Cardiac fibroblast (primary cell): ENCODE measurements around the gene NUDCD3.
A peak's percentile ranks its signal among the peaks of the same experiment; 100 is the strongest.

Experiments used
- DNase-seq, 2 donors: peaks; one replicate each; pipeline versions ENCODE4 v3.0.0 to v3.0.0-alpha.2; 2010; ENCODE audit warnings: low read depth in 2 of 2
- H3K4me3 ChIP-seq, 2 donors: replicated peaks in 1 of 2; 1 replicate in 1 of 2; 2 replicates in 1 of 2; pipeline ENCODE4 v1.5.1; 2011; ENCODE audit warnings: low read depth in 2 of 2, low read length in 2 of 2, mild to moderate bottlenecking in 2 of 2, moderate library complexity in 1 of 2
- CTCF ChIP-seq: IDR thresholded peaks from one replicate; pipeline ENCODE4 v1.5.1; 2011; ENCODE audit warnings: low read depth, mild to moderate bottlenecking, low read length, inconsistent platforms

Gene NUDCD3

GRCh38 chr7:44402401-44403060, 87.9 kb downstream of the NUDCD3 start:
- DNase-seq, result no peak
- no peak for TF ChIP-seq CTCF
- H3K4me3 ChIP-seq, result no peak overlapping the region

GRCh38 chr7:44401692-44402091, 88.8 kb downstream of the NUDCD3 start:
- H3K4me3 ChIP-seq, result no peak overlapping the region
- TF ChIP-seq CTCF, result no peak
- DNase-seq, result no peak

- no peak for TF ChIP-seq CTCF
- H3K4me3 ChIP-seq, result no peak overlapping the region
- DNase-seq, result no peak
Observed at GRCh38 chr7:44400033-44400511, 90.4 kb downstream of the NUDCD3 start.

GRCh38 chr7:44398953-44399574, 91.4 kb downstream of the NUDCD3 start:
- DNase-seq, result peak in 1 of 2 donors; percentile 51
- TF ChIP-seq CTCF, result no peak
- H3K4me3 ChIP-seq, result no peak overlapping the region

GRCh38 chr7:44398511-44398911, 91.9 kb downstream of the NUDCD3 start:
- TF ChIP-seq CTCF, result no peak
- peak; percentile 26 to 35 for DNase-seq
- H3K4me3 ChIP-seq, result no peak overlapping the region

GRCh38 chr7:44396931-44397545, 93.4 kb downstream of the NUDCD3 start:
- no peak overlapping the region for H3K4me3 ChIP-seq
- TF ChIP-seq CTCF, result no peak
- peak; percentile 59 to 77 for DNase-seq
